UCSD-AML1 (cell line): ENCODE data around the gene CTBP2.
A peak's percentile ranks its signal among the peaks of the same experiment; 100 is the strongest.
"Not testable (repeated sequence)": the region's sequence is repeated elsewhere in the genome, so short reads cannot be mapped to it uniquely, and the experiment has no call there.

ENCODE experiments used
- DNase-seq: peaks from one replicate; lab custom pipeline; 2025; ENCODE audit not compliant: unreplicated experiment; lab: John Stamatoyannopoulos, UW

CTBP2 gene

DNA sequence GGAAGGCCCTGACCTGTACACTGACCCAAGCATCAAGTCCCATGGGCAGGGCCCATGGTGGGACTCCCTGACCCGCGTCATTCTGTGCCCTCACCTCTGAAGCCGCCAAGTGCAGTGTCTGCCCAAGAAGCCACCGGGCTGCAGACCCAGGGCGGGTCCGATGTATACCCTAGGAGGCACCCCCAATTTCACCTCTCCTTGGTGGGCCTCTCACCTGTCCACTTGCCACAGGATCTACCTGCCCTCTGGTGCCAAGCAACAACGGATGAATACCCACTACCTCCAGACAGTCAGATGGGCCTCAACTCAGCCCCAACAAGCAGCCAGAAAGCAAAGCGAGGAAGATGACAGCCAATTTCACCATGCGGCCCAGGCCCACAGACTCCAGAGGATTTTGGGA lies 92.6 kb downstream of the CTBP2 start:
- DNase-seq: no peak

DNA sequence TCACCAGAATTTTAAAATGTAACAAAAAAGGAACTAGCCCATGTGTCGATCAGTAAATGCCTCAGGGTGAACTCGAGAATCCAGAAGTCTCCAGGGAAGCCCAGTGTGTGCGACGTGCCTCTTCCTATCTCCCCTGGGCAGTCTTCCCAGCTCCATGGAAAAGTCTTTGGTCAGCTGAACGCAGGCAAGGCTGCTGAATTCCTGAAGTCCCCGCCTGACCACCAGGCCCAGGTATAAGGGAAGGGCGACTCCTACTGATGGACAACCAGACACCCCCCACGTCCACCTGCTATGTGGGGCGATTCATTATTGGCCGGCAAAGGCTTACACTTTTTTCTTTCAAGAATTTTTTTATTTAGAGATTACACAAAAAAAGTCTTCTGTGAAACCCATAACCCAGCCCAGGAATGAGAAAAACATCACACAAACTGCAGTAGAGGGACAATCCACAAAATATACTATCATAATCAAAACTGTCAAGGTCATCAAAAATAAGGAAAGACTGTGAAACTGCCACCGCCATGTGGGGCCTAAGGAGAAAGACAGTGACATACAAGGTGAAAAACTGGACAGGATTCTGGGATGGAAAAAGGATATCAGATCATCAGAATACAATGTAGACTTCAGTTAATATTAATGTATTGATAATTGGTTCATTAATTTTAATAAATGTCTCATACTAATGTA lies 93.5 kb downstream of the CTBP2 start:
- DNase-seq: no peak

DNA sequence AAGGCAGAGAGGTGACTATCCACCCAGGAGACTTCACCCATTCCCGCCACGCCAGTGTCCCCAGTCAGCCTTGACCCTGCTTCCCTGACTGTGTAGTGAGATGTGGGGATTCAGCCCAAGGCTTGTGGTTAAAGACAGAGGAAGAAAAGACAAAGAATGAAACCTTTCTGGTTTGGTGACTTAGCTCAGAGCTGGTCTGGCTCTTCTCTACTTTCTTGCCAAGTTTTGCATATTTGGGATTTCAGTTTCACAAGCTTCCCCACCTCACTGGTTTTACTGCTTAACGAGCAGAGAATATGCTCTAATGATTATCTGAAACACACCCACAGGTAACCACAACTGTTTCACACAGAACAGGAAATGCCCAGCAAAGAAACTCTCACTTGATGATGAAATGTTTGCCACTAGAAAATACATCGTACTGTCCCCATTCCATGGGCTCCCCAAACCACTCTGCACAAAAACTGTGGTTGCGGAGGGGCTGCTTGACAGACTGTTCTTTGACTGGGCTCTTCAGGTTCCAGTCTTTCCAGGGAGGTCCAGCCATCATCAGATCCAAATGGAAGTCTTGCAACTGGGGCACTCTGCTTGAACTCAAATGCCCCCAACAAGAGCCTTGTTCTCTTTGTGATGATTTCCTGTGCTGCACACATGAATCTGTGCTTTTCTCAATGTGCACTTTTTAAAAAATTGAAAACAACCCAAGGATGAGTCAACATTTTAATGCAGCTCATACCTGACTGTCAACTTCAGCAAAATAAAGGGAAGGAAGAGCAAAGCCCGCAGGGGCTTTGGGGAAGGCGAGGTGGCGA lies 95.5 kb downstream of the CTBP2 start:
- DNase-seq: no peak

DNA sequence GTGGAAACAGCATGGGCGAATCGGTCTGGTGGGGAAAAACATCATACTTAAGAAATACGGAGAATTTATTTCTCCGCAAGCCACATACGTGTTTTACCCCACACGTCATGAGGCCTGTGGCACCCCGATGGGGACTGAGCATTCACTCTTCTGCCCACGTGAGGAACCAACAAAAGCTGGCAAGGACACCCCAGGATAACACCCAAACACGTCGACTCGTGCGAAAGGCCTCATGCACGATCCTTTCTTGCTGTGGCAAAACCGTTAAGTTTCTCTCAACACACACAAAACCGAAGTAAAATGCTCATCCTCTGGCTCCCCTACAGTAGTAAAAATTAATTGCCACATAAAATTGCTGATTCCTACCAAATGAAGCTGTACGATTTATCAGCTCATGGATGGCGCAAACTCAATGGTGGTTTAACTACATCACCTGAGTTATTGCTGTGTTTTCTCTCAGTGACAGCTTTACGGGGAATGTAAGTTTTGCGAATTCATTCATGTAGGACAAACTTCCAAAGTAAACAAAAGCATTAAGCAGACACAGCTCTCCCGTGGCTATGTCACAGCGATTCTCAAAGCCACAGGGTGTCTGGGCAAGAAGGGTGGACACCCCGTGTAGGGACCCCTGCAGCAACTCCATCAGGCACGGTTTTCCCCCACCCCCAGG lies 97.0 kb downstream of the CTBP2 start:
- no peak for DNase-seq

DNA sequence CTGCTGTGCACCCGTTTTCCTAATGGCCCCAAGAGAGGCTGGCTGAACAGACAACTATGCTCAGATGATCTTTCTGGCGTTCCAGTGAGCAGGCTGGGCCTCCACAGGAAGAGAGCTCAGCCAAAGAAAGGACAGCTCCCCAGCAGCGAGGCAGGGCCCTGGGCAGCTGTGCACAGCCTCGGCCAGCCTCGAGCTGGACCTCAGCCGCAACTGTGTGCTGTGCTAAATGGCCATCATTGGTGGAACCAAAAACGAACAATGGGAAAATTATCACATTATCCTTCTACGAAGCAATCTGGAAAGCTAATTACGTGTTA lies 97.5 kb downstream of the CTBP2 start:
- no peak for DNase-seq

DNA sequence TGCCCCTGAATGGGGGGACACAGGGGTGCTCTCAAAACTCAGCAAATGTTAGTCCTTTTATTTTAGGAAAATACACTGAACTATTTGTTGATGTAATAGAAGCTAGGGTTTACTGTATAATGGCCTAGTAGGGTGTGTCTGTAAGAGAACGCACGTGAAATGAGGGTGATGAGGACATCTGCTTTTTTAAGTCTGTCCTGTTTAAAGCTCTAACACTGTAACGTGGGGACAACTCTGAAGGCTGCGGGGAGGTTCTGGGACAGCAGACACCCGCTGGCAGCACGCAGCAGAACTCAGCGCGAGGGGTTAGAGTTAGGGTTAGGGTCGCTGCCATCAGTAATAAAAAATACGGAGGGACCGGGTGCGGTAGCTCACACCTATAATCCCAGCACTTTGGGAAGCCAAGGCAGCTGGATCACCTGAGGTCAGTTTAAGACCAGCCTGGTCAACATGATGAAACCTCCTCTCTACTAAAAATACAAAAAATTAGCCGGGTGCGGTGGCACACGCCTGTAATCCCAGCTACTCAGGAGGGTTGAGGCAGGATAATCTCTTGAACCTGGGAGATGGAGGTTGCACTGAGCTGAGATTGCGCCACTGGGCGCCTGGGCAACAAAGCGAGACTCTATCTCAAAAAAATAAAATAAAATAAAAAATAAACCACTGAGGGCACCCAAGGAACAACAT lies 98.0 kb downstream of the CTBP2 start:
- no peak for DNase-seq

DNA sequence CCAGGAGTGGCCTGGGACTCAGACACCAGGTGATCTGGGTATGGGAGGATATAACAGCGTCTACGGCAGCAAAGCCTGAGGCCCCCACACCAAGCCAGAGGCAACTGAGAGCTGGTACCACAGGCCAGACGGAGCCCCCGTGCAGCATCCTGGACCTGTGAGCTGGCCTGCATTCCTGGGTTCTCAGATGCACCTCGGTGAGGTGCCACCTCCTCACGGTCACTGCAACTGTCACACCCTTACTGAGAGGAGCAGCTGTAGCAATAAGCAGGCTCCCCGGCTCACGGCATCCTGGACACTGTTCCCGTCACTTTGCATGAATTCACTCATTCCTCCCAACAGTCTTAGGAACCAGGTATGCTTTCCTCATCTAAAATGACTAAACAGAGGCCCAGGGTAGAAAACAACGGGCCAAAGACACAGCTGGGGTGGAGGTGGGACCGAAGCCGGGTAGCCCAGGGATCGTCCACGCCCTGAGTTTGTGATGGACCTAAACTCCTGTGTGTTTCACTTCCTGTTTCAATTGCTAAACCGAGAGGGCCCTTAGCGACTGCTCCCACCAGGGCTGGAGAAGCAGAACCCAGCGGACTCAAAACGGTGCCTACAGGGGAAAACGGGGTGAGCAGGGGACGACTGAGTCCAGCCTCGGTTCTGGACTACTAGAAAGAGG lies 98.7 kb downstream of the CTBP2 start:
- DNase-seq: no peak

DNA sequence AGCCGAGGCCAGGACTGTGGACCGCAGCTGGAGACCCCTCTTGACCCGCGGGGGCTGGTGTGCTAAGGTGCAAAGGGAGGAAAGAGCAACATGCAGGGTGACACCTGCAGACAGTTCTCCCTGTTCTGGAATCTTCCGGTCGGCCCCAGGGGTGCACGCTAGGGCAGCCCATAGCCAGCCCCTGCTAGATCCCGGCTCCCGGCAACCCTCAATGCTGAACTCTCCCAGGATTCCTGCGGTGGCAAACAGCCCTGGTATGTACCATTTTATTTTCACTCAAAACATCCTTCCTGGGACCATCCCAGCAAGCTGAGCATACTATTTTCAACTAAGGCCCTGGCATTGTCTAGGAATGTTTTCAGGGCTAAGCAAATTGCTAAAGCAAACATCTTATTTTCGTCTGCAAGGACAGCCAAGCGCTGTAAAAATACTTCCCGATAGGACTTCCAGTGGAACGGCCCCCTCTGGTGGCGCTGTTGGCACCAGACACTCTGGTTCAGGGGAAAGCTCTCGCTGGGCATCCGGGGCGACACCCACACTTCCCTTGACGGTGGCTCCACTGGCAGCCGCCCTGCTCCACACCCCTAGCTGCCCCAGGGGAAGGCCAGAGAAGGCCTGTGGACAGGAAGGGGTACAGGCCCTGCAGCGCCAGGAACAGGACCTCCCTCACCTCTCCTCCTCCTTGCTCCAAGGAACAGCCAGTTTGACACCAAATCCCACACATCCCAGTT lies 99.4 kb downstream of the CTBP2 start:
- peak; percentile 74 for DNase-seq

DNA sequence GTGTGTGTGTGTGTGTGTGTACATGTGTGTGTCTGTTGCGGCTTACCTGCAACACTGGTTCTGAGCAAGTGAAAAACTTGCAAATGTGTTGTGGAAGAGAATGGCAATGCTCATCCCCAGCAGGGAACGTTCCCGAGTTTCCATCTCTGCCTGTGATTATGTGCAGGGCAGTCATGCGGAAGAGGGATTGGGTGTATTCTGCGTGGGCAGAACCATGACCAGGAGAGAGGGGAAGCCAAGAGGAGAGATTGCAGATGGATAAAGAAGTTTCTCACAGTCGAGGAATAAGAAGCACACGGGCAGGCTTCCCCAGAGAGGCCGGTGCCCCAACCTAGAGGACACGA lies 99.9 kb downstream of the CTBP2 start:
- no peak for DNase-seq

DNA sequence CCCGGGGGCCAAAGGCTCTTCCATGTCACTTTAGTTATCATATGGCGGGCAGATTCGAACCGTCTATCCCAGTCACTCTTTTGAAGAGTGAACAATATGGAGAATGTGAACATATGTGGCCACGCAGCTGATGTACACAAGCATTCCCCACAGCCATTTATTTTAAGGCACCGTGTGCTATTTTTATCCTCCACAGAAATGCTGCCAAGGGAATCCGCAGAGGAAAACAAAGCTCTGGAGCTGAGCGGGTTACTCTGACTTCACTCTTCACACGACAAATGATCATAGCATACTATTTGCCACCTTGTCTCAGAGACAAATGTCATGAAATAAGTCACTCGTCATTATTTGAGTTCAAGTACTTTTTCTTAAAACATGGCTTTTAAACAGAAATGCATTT lies 100.3 kb downstream of the CTBP2 start:
- no peak for DNase-seq

DNA sequence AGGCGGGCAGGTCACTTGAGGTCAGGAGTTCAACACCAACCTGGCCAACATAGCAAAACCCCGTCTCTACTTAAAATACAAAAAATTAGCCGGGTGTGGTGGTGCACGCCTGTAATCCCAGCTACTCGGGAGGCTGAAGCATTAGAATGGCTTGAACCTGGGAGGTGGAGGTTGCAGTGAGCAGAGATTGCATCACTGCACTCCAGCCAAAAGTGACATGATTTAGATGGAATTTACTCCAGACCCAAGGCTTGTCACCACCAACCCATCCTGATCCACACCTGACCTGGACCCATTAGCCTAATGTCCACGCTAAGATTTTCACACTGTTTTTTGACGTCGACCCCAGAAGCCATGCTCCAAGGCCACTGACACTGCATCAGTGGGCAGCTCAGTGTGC lies 101.0 kb downstream of the CTBP2 start:
- DNase-seq: not testable (repeated sequence)

DNA sequence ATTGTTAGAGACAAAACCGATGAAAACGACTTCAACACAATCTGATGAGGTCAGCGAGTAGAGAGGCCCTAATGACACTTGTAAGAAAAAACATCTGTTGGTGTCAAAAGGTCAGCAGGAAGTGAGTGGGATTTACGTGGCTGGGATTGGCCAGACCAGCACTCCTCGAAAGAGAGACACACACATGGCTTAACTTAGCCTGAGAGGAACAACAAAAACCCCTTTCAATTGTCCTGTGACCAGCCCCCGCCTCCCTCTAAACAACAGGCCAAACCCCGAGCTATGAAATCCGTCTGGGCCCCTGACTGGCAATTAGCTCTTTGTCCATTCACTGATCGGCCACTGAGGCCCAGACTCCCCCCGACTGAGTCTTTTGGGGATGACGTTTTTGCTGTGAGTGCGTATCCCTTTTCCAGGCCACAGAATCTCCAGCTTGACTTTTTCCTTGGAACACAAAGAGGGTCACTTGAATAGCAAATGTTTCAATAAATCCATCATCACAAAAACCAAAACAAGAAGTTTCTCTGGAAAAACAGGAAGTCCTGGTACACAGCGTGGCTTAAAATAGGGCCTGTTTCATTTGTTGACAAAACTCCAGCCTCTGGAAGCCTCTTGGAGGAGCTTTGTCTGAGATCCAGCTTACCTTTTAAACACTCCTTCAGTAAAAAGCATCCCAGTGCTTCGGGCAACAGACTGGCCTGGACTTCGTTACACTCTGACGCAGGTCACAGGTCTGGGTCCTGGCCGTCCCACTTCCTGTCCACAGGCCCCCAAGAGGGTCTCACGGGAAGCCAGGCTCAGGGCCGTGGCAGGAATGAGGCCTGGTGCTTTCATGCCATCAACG lies 103.0 kb downstream of the CTBP2 start:
- DNase-seq: no peak

DNA sequence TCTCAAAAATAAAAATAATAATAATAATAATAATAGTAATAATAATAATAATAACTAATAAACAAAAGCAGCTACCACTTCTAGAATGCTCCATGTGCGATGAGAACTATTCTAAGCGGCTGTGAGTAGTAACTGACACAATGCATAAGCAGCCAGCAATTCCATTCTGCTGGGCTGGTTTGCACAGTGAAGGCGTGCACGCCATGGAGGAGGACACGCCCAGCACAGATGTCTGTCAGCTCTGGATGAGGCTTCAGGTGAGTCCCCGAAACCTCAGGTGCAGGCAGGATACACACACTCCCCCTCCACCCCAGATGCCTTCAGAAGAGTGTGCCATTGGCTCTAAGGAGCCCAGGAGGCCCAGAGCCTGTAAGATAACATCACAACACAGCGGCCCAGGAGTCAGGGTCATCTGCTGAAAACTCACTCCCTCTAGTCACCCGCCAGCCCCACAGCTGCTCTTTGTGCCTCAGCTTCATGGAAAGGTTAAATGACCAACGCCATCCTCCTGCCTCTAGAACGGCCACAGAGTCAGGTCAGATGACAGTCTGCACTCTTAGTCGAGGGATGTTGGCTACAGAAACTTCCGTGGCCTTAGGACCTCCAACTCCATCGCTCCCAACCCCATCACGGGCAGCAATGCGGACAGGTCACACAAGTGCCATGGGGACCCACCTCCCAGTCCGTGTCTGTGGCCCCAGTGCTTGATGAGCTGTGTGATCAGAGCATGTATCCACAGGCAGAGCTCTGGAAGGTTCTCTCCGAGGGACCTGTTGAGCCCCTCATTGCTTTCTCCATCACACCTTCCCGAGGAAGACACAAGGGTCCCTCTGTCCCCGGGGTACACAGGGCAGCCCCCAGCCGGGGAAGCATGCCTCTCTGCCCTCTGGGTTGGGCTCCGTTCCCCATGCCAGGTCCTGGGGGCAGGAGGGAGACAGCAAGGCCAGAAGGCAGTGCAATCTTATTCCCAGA lies 103.9 kb downstream of the CTBP2 start:
- DNase-seq: no peak

DNA sequence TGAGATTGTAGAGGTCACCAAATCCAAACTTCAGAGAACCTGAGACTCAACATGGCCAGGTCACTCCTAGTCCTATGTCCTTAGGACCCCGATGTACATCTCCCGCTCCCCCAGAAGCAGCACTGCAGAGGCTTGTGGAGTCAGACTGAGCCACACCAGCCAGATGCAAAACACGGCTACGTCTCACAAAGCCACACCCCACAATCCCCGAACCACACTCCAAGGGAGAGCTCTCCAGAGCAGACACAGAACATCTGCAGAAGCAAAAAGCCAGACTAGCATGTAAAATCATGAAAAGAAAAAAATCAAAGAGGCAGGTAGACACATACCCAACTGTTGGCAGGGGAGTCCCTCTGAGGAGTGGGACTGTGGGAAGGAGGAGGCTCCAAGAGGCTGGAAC lies 104.9 kb downstream of the CTBP2 start:
- no peak for DNase-seq

DNA sequence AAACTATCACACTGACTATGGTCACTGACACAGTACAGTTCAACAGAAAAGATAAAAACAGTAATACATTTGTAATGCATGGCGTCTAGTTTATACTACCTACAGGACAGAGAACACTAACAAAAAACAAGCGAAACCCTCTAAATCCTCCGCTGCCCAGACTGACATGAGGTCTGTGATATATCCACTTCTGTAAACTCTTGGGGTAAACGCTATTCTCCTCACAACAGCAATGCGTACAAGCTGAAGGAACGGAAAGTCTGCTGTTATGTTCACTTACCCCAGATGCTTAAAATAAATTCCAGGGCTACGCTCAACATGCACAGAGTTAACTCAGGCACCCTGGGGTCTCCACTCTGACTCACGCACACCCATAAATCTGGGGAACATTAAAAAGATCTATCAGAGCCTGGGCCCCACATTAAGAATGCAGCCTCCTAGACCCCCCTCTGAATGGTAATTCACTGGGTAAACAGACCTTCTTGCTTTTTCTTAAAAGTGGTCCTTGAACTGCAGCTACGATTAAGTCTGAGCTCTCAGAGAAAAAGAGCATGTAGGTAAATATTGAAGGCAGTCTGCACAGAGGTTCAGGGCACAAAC lies 105.6 kb downstream of the CTBP2 start:
- DNase-seq: no peak

DNA sequence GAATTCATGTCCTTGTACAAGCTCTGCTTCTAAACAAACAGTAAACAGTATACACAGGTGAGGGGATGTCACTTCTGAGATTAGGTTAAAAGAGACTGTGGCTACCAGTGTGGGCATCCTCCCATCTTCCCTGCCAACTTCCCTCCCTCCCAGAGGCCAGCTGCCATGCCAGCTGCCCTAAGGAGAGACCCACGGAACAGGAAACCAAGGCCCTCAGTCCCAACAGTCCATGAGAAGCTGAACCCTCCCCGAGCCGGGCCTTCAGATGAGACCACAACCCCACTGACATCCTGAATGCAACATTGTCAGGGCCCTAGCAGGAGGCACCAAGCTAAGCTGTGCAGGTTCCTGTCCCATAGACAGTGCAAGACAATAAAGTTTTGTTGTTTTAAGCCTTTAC lies 106.1 kb downstream of the CTBP2 start:
- DNase-seq: no peak

DNA sequence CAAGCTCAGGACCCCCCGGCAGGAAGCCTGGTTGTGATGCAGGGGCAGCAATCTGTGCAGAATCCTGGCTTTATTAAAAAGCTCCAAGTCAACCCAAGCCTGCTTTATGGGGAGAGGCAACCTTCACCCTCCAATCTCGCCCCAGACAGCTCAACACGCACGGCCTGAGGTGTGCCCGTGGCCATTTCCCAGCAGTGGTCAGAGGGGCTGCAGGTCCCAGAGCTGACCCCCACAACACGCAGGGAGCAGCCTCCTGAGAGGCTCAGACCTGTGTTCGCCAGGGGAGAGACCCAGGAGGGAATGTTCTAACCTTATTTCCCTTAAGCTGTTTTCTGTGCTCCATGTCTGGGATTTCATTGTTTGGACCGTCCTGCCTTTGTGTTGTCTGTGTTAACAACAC lies 108.2 kb downstream of the CTBP2 start:
- DNase-seq: no peak

DNA sequence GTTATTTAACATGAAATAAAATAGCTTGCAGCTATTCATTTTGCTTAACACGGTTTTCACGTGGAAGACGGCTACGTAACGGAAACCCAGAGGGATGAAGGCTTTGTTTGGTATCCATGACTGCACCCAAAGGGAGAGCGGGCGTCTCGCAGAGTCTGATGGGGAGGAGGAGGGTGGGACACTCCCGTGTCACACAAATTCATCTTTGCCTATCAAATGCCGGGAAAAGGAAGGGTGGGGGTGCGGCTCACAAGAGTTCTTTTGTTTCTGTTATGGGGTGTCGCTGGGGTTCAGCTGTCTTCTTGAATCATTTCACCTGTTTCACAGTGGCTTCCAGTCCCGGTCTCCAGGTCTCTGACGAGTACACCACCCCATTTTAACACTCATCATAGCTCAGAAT lies 110.0 kb downstream of the CTBP2 start:
- DNase-seq: no peak
